Muscle layer of colon (tissue), 2 donors: ENCODE data around the gene TUBB4B.

ENCODE experiments used
- H3K27ac ChIP-seq: one replicate; pipeline ENCODE4 v1.7.0; 2013; ENCODE audit warnings: low read depth, mild to moderate bottlenecking, low read length, moderate library complexity
- H3K27me3 ChIP-seq, 2 donors: one replicate each; pipeline ENCODE4 v1.7.0; 2013; ENCODE audit warnings: low read length in 2 of 2, mild to moderate bottlenecking in 2 of 2; ENCODE audit not compliant: insufficient read depth in 2 of 2, control insufficient read depth in 1 of 2
- H3K36me3 ChIP-seq: one replicate; pipeline ENCODE4 v1.7.0; 2013; ENCODE audit warnings: mild to moderate bottlenecking, low read length; ENCODE audit not compliant: insufficient read depth
- H3K4me1 ChIP-seq: one replicate; pipeline ENCODE4 v1.7.0; 2013; ENCODE audit warnings: mild to moderate bottlenecking, low read length; ENCODE audit not compliant: insufficient read depth
- H3K4me3 ChIP-seq, 2 donors: one replicate each; pipeline ENCODE4 v1.7.0; 2013; ENCODE audit warnings: low read length in 2 of 2, low read depth in 1 of 2, mild to moderate bottlenecking in 1 of 2, moderate library complexity in 1 of 2
- H3K9ac ChIP-seq: one replicate; pipeline ENCODE4 v1.7.0; 2013; ENCODE audit warnings: low read length
- H3K9me3 ChIP-seq: one replicate; pipeline ENCODE4 v1.7.0; 2013; ENCODE audit warnings: mild to moderate bottlenecking, low read length
- donor health status: abdominal sarcoma.
- donor health status: Adenocarcinoma of cecum.

The TUBB4B gene

GRCh38 chr9:137213160-137214060 is 27.7 kb upstream of the TUBB4B start:
- H3K36me3 ChIP-seq, result no peaks in the 10 kb centered on the region
- no peak overlapping the region for H3K27ac ChIP-seq
- no peak overlapping the region for H3K4me3 ChIP-seq
- H3K4me1 ChIP-seq, result no peaks in the 10 kb centered on the region
- H3K9ac ChIP-seq, result no peak overlapping the region
- no peaks in the 10 kb centered on the region for H3K9me3 ChIP-seq
- no peaks in the 10 kb centered on the region for H3K27me3 ChIP-seq

GRCh38 chr9:137214620-137215019 is 26.5 kb upstream of the TUBB4B start:
- Histone ChIP-seq H3K4me3 (no peak overlapping the region), H3K27me3 (no peaks in the 10 kb centered on the region), H3K4me1 (no peaks in the 10 kb centered on the region), H3K9ac (no peak overlapping the region), H3K27ac (no peak overlapping the region), H3K9me3 (no peaks in the 10 kb centered on the region), H3K36me3 (no peaks in the 10 kb centered on the region)

- no peak overlapping the region for H3K4me3 ChIP-seq
- no peak overlapping the region for H3K9ac ChIP-seq
- no peaks in the 10 kb centered on the region for H3K9me3 ChIP-seq
- H3K27me3 ChIP-seq, result no peaks in the 10 kb centered on the region
- H3K4me1 ChIP-seq, result no peaks in the 10 kb centered on the region
- no peak overlapping the region for H3K27ac ChIP-seq
- H3K36me3 ChIP-seq, result no peaks in the 10 kb centered on the region
Measured at GRCh38 chr9:137215196-137215986, 25.7 kb upstream of the TUBB4B start.

DNA sequence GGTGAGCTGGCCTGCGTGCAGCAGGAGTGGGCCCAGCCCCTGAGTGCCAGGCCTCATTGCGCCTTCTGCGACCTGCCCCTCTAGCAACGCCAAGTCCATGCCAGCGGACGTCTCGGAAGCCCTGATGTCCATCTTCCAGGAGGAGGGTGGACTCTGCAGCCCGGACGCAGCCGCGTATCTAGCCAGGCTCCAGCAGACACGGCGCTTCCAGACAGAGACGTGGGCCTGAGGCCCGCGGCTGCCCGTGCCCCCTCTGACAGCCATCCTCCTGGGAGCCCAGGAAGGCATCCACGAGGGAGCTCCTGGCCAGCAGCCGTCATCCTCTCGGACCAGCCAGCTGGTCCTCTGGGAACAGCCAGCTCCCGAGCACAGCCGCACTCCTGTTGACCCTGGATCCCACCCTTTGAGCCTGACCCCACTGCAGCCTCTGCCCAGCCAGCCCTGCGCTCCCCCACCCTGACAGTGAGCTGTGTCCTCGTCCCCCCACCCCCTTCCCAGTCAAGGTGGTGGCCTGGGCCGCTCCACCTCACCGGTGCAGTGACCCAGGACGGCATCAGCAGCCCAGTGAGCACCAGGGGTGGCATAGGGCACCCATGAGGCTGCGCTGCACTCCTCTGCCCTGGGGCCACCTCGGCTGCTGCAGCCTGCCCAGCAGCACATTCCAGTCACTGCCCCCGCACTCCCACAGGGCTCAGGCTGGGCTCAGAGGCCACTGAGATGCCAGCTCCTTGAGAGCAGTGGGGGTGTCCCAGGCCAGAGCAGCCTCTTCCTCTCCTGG is 24.7 kb upstream of the TUBB4B start:
- H3K36me3 ChIP-seq, result no peaks in the 10 kb centered on the region
- no peaks in the 10 kb centered on the region for H3K4me1 ChIP-seq
- no peak overlapping the region for H3K4me3 ChIP-seq
- no peak overlapping the region for H3K9ac ChIP-seq
- no peaks in the 10 kb centered on the region for H3K9me3 ChIP-seq
- H3K27ac ChIP-seq, result no peak overlapping the region
- H3K27me3 ChIP-seq, result no peaks in the 10 kb centered on the region

GRCh38 chr9:137217276-137218211 is 23.5 kb upstream of the TUBB4B start:
- no peak overlapping the region for H3K9ac ChIP-seq
- no peak overlapping the region for H3K27ac ChIP-seq
- no peaks in the 10 kb centered on the region for H3K9me3 ChIP-seq
- no peak overlapping the region for H3K4me3 ChIP-seq
- no peaks in the 10 kb centered on the region for H3K27me3 ChIP-seq
- no peaks in the 10 kb centered on the region for H3K36me3 ChIP-seq
- no peaks in the 10 kb centered on the region for H3K4me1 ChIP-seq

DNA sequence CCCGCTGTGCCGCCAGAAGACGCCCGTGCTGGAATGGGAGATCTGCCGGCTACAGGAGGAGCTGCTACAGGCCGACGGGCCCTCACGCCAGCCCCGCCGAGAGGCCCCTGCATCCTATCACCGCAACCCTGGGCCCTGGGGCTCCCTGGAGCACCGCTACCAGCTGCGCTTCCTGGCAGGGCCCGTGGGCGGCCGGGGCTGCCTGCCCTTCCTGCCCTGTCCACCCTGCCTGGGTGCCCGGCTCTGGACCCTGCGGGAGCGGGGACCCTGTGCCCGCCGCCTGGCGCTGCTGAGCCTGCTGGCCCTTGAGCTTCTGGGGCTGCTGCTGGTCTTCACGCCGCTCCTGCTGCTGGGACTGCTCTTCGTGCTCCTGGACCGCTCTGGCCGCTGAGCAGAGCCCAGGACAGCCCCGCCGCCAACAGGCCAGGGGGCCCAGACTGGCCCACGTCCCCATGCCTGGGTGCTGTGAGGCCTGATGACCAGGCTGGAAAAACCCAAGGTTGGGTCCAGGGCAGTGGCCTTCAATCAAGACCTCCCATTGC is 22.8 kb upstream of the TUBB4B start:
- no peaks in the 10 kb centered on the region for H3K36me3 ChIP-seq
- H3K27ac ChIP-seq, result no peak overlapping the region
- H3K4me1 ChIP-seq, result no peaks in the 10 kb centered on the region
- no peaks in the 10 kb centered on the region for H3K27me3 ChIP-seq
- no peak overlapping the region for H3K4me3 ChIP-seq
- H3K9me3 ChIP-seq, result no peaks in the 10 kb centered on the region
- no peak overlapping the region for H3K9ac ChIP-seq

DNA sequence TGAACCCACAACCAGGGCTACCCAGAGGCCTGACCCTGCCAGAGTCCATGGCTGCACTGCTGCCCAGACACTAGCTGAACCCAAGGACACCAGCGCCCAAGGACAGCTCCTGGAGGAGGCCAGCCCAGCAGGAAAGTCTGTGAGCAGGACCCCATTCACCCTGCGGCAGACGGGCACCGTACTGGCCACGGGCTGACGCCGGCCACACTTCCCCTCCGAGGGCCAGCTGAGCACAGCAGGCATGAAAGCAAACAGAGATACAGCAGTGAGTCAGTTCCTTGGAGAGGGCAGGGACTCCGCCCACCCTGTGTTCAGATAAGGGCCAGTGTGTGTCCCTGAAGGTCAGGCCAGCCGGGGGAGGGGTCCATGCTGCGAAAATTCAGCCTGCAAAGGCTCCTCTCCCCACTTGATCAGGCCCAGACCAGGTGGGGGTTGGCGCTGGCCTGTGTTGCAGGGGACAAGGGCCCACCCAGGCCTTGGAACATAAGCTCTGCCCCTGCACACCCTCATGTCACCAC is 22.3 kb upstream of the TUBB4B start:
- Histone ChIP-seq H3K9me3 (no peaks in the 10 kb centered on the region), H3K4me1 (peaks cover under 1% of the 10 kb centered on the region), H3K27me3 (no peaks in the 10 kb centered on the region), H3K27ac (no peak overlapping the region), H3K36me3 (no peaks in the 10 kb centered on the region), H3K4me3 (no peak overlapping the region), H3K9ac (no peak overlapping the region)

DNA sequence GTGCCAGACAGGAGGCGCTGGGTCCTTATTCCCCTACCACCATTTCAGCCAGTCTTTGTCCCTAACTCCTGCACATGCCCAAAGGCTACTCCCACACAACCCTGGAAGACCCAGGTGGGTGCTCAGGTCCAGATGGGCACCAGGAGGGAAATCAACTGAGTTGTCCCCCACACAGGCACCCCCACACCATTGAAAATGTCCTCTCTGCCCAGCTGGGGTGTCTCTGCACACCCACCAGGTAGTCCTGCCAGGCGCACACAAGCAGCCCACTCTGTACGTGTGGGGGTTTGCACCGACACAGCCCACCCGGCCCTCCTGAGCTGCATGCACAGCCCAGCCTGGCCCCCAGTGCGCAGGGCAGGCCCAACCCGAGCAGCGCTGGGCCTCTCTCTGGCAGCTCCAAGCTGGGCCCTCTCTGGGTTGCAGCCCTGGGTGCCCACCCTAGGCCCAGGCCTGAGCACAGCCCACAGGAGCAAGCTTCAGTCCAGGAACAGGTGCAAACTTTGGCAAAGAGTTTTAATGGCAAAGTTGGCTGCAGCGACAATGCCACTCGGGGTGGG is 21.2 kb upstream of the TUBB4B start:
- H3K27me3 ChIP-seq, result no peaks in the 10 kb centered on the region
- H3K36me3 ChIP-seq, result no peaks in the 10 kb centered on the region
- no peak overlapping the region for H3K27ac ChIP-seq
- no peak overlapping the region for H3K4me3 ChIP-seq
- no peak overlapping the region for H3K9ac ChIP-seq
- H3K4me1 ChIP-seq, result peaks cover 5% of the 10 kb centered on the region
- no peaks in the 10 kb centered on the region for H3K9me3 ChIP-seq

GRCh38 chr9:137220317-137221094 is 20.6 kb upstream of the TUBB4B start:
- no peak overlapping the region for H3K9ac ChIP-seq
- no peak overlapping the region for H3K27ac ChIP-seq
- no peak overlapping the region for H3K4me3 ChIP-seq
- no peaks in the 10 kb centered on the region for H3K9me3 ChIP-seq
- no peaks in the 10 kb centered on the region for H3K27me3 ChIP-seq
- H3K36me3 ChIP-seq, result no peaks in the 10 kb centered on the region
- peaks cover 5% of the 10 kb centered on the region for H3K4me1 ChIP-seq
